GM19239 (cell line): ENCODE data around the gene TUBA1A.
A peak's percentile ranks its signal among the peaks of the same experiment; 100 is the strongest.
"Not testable (repeated sequence)": the region's sequence is repeated elsewhere in the genome, so short reads cannot be mapped to it uniquely, and the experiment has no call there.

ENCODE experiments used
- DNase-seq: peaks from one replicate; pipeline ENCODE4 v3.0.0; 2011; ENCODE audit warnings: low spot score; ENCODE audit not compliant: insufficient read length
- FAIRE-seq: peaks from 2 replicates; lab custom pipeline; 2011; peaks lifted over from hg19 to GRCh38; lab: Jason Lieb, UNC

Gene TUBA1A

DNA sequence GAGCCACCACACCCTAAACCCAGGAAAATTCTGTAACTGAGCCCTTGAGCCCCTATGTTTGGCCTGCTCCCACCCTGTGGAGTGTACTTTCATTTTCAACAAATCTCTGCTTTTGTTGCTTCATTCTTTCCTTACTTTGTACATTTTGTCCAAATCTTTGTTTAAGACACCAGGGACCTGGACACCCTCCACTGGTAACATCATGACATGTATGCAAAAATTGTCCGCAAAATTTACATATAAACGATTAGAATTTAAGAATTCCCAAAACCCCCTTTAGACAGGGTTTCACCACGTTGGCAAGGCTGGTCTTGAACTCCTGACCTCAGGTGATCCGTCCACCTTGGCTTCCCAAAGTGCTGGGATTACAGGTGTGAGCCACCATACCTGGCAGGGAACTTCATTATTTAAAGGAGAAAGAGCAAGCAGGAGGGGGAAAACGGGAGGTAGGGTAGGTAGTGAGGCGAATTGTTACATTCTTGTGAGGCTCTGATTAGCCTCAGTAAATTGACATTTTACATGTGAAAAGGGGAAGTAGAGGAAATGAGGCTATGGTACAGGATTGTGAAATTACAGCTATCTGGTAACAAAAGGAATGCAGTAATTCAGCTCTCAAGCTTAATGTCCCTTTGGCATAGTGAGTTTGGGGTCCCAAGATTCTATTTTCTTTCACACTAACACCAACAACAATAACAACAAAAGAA, 27.6 kb downstream of the TUBA1A start:
- peak; percentile 23 for FAIRE-seq

DNA sequence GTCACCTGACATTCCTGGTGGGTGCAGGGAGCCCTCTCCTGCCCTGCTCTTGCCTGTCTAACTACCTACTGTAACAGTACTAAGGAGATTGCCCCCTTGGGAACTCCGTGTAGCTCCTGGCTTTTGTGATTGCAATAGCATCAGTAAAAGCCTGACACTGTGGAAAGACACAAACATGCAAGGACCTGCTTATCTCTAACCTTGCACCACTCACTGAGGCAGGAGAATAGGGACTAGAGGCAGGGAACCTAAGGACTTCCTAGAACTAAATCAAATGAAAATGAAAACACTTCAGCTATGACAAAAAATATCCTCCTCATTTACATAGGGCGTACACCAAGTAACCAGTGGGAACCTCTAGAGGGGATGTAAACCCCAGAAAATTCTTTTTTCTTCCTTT, 28.5 kb downstream of the TUBA1A start:
- FAIRE-seq (no peak), DNase-seq (no peak)

More for the DNA sequence above, 27.6 kb downstream of the TUBA1A start:
- no peak for DNase-seq

DNA sequence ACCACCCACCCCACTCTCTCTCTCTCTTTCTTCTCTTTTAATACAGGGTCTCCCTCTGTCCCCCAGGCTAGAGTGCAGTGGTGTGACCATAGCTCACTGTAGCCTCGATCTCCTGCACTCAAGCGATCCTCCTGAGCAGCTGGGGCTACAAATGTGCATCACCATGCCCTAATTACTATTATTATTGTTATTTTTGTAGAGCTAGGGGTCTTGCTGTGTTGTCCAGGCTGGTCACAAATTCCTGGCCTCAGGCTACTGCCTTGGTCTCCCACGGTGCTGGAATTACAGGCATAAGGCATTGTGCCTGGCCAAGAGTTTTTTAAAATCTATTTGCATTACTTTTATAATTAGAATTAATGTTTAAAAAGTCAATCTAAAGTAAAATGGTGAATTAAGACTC, 34.7 kb downstream of the TUBA1A start:
- FAIRE-seq (no peak), DNase-seq (no peak)

DNA sequence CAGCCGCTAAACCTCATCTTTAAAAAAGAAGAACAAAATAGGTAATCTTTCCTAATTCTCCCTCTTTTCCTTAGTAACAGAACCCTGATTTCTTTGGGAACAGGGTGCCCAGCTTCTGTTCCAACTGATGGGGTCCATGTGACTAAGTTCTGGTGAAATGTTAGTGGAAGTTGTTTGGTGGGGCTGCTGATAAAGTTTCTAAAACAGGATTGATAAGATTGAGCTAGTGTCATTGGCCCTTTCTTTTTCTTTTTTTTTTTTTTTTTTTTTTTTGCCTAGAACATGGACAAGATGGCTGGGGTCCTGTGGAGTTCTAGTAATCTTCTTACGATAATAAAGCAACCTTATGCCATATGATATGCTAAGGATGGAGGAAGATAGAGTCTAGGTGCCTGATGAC, 41.5 kb downstream of the TUBA1A start:
- no peak for FAIRE-seq
- DNase-seq: no peak

DNA sequence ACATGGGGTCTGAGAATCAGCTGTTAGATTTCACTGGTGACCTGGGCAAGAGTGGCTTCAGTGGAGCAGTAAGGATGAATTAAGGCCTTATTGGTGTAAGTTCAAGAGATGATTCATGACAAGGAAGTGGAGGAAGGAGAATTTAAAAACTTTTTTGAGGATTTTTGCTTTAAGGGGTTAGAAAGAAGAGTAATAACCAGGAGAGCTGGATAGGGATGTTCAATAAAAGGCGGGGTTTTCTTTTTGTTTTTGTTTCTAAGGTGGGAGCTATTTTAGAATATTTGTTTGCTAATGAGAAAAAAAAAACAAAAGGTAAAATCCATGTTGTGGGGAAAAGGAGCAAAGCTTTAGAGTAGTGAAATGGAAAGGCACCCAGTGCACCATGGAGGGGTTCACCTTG, 42.5 kb downstream of the TUBA1A start:
- FAIRE-seq (no peak), DNase-seq (no peak)

DNA sequence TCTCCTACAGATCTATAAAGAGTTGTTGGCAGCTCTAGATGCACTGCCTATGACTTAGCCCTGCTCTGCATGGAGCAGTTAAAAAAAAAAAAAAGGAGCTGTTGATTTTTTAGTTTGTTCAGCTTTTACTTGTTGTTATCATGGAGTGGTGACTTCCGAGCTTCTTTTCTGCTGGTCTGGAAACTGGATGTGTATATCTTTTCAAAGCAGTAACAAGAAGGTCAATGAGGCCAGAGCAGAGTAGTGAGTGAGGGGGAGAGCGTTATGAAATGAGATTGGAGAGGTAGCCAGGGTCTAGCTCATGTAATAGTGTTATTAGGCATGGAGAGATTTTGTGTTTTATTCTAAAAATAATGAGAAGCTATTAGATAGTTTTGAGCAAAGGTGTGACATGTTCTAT, 44.5 kb downstream of the TUBA1A start:
- FAIRE-seq (no peak), DNase-seq (no peak)

DNA sequence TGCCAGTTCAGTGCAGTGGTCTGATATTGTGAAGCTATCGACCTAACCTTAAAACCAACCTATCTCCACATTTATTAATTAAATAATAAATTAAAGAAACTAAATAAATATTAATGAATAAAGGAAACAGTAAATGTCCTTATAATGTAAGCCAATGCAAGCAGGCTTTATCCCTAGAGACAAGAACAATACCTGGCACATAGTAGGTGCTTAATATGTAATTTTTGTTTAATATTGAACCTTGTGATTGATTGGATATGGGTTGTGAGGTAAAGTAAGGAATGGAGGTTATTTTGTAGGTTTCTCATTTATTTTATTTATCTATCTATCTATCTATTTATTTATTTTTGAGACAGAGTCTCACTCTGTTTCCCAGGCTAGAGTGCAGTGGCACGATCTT, 49.9 kb downstream of the TUBA1A start:
- FAIRE-seq (no peak), DNase-seq (no peak)

DNA sequence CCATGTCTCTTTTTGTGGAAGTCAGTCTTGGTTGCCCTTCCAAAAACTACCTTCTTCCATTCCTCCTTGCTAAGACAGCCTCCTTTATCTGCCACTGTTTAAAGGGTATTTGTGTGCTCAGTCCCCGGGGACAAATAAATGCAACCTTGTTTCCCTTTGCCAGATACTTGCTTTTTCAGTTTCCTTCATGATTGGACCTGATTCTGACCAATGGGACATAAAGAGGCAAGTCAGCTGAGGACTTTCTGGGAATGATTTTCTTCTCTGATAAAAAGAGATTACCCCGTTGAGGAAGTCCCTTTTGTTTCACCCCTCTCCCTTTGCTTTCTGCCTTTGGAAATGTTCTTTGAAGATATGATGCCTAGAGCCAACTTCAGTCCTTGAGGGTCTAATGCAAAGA, 50.3 kb downstream of the TUBA1A start:
- no peak for DNase-seq
- no peak for FAIRE-seq

DNA sequence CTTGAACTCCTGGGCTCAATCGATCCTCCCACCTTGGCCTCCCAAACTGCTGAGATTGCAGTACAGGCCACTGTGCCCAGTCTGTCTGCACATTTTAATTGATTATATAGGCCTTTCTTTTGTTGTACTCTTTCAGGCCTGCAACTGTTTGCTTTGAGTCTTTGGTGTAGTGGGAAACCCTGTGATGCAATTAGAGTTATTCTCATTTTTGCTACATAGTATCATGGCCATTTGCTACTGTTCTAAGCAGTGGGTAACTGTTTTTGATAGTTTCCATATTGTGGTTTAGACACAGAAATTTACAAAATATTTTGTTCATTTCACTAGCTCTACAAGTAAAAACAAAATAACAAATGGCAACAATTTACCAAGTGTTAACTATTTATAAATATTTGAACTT, 51.4 kb downstream of the TUBA1A start:
- DNase-seq: no peak
- FAIRE-seq: peak; percentile 52

DNA sequence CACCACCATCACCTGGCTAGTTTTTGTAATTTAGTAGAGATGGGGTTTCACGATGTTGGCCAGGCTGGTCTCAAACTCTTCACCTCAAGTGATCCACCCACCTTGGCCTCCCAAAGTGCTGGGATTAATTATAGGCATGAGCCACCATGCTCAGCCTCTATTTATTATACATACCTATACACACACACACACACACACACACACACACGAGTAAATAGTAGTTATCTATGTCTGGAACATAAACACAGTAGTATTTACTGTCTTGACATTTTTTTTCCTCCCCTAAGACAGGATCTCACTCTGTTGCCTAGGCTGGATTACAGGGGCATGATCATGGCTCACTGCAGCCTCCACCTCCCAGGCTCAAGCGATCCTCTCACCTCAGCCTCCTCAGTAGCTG, 51.9 kb downstream of the TUBA1A start:
- DNase-seq, FAIRE-seq: not testable (repeated sequence)
